HG03103 (cell line): Measurements from ENCODE around the gene PLXNA1.

ENCODE experiments used
- ATAC-seq: cut with Tn5 transposase; IDR thresholded peaks from one replicate; pipeline ENCODE4 v1.9.1; 2021; ENCODE audit warnings: low read depth; ENCODE audit not compliant: unreplicated experiment

The PLXNA1 gene

DNA sequence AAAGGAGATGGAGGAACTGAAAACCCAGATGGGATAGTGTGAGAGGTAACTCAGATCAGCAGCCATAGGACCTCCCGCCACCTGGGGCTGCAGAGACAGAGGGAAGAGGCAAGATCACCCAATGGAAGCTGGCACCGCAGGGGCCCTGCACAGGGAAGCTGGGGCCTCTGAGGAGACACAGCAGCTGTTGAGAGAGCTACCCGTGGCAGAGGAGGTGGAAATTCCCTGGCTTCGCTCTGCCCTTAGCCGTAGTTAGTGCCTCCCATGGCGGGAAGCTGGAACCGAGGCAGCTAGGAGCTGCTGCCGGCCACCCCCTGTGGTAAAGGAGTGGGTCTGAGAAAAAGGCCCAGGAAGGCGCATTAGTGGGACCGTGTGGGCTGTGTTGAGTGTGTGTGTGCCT, 18.0 kb upstream of the PLXNA1 start:
- no peak for ATAC-seq

DNA sequence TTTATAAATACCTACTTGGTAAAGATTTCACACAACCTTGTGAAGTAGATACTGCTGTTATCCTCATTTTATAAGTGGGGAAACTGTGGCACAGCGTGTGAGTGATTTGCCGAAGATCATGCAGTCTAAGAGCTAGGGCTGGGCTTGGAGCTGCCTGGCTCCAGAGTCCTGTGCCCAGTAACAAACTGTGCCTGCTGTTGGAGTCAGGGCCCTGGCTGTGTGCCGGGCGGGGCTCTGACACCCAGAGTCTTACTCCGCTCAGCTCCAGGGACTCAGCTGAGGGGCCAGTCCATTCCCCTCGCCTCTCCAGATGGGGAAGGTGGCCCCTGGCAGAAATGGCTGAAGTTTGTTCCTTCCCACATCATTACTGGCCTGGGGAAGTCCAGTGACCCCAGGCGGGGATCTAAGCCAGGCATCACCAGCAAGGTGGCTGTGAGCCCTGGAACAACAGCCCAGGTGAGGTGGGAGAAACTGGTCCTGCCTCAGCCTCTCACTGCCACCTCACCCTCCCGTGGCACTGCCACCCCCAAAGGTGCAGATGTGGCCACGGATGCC, 17.3 kb upstream of the PLXNA1 start:
- no peak for ATAC-seq

DNA sequence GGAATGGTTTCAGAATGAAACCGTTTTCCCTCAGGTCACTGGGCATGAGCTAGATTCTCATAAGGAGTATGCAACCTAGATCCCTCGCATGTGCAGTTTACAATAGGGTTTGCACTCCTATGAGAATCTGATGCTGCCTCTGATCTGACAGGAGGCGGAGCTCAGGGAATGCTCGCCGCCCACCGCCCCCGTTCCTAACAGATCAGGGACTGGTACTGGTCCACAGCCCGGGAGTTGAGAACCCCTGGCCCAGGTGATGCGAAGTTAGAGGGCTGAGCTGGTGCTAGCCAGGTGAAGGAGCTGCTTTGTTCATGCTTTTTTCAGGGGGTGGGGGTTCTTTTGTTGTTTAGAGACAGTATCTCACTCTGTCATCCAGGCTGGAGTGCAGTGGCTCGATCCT, 15.5 kb upstream of the PLXNA1 start:
- no peak for ATAC-seq

DNA sequence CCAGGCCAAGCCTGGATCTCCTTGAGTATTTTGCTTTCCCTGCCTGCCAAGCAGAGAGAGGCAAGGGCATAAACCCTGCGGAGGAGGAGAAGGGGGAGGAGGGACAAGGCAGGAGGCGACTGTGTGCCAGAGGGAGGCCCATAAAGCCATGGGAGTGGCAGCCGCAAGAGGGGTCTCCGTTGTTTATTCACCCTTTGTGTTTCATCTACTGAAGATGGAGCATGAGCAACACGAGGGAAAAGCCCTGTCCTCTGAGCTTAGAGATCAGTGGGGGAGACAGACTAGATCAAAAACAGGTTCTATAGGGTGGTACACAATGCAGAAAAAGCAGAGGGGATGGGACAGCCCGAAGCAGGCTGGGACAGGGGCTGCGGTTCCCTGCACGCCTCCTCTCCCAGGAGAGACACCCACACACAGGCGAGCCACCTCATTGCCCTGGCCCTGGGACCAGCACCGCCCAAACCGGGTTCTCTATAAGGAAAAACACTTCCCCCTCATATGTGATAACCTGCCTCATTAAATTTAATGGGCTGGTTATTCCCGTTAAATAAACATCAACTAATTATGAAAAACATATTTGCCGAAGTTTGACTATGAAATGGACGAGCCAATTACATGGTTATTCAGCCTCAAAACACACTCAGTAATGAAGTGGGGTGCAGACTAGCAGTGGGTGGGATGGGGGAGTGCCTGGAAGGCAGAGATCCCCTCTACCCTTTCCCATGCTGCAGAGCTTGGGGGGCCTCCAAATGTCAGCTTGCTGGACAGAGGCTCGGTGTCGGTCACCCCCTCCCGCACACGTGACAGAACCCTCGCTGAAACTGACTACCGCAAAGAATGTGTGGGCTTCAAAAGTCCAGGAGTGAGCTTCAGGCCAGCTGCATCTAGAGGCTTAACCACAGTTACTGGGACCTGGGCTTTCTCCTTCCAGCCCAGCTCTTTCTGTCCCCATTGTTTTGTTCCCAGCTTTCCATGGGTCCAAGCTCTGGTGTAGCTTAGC, 14.2 kb upstream of the PLXNA1 start:
- ATAC-seq: no peak

DNA sequence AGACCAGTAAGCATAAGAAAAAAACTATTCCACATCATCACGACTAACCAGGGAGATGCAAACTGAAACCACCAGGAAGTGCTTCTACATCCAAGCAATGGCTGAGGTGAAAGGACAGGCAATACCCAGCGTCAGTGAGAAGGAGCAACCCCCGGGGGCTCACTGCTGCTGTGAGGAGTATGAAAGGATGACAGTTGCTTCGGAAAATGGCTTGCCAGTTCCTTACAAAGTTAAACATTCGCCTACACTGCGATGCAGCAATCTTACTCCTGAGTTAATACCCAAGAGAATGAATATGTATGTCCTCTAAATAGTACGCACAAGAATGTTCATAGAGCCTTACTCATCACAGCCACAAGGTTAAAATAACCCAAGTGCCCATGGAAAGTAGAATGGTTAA, 13.3 kb upstream of the PLXNA1 start:
- no peak for ATAC-seq

DNA sequence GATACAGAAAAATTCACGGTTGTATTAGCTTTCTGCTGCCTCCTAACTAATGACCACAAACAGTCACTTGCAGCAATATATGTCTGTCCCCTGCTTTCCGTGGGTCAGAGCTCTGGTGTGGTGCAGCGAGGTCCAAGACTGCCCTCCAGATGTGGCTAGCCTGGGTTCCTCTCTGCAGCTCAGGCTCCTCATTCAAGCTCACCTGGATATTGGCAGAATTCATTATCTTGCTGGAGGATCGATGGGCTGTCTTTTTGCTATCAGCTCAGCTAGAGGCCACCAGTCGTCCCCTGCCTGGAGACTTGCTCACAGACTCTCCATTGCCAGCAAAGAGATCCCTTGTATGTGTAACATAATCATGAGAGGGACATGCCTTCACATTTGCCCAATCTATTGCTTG, 12.8 kb upstream of the PLXNA1 start:
- ATAC-seq: no peak

DNA sequence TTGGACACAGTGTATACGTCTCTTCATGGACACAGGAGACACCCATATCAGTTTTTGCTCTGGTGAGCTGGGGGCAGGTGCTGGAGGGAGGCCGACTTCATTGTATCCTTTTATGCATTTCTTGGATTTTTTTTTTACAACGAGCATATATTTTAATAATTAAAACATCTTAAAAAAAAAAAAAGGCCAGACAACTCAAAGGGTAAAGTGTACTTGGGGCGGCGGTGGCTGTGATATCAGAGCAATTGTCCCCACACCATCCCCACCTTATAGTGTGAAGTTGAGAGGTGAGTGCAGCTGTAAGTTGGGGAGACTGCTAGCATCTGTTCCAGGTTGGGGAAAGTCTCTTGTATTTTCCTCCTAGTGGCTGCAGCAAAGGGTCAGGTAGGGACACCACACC, 12.0 kb upstream of the PLXNA1 start:
- no peak for ATAC-seq

DNA sequence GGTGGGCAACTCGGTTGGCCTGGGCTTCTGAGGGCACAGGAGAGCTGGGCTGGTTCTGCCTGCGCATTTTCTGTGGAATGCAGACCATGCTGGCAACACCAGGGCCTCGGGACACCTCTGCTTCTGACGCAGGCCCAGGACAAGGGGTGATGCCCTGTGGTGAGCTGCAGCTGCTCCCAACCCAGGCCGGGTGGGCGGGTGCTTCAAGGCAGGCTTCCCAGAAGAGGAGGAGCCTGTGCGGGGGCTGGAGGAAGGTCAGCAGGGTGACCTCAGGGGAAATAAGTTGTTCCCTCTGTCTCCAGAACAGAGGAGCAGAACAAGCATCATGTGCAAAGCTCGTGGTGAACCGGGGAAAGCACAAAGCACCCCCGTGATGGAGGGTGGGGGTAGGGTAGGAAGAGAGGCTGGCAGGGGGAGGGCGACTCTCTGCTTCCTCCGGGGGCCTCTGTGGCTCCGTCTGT, 11.0 kb upstream of the PLXNA1 start:
- no peak for ATAC-seq

DNA sequence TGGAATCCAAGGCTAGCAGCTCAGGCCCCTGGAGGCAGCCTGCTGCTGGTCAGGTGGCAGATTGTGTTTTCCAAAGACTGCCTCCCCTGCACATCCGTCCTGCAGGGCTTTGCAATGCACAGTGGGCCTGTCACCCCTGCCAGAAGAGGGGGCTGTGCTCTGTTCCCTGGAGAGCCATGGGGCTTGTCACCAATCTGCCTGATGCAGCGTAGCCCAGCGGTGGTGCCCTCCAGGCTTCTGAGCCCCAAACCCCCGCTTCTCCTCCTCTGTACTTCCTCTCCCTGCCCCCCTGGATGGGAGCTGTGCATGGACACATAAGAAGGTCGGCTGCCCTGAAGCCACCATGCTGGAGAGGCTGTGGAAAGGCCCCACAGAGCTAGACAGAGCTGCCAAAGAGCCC, 10.0 kb upstream of the PLXNA1 start:
- ATAC-seq: no peak

DNA sequence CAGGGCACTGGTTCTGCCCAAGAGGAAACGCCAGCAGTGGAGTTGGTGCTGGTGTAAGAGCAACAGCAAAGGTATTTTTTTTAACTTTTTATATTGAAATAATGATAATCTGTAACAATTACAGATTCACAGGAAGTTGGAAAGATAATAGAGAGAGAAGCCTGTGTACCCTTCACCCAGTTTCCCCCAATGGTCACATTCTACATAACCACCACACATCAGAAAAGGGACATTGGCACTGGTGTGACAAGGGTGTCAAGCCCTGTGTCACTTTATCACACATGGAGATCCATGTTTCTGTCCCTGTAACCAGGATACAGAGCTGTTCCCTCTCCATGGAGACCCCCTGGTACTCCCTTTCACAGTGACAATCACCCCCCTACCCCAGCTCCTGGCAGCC, 9.1 kb upstream of the PLXNA1 start:
- no peak for ATAC-seq

DNA sequence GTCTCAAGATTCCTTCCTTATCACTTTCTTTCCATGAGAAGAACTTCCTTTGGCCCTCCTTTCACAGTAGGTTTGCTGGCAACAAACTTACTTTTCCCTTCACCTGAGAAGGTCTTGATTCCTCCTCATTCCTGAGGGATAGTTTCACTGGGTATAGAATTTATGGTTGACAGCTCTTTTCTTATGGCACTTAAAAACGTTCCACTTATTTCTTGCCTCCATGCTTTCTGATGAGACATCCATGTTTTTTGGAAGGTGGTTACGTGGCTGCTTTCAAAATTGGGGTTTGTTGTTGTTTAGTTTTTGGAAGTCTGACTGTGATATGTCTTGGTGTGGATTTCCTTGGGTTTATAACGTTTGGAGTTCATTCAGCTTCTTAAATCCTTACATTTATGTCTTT, 8.2 kb upstream of the PLXNA1 start:
- no peak for ATAC-seq

DNA sequence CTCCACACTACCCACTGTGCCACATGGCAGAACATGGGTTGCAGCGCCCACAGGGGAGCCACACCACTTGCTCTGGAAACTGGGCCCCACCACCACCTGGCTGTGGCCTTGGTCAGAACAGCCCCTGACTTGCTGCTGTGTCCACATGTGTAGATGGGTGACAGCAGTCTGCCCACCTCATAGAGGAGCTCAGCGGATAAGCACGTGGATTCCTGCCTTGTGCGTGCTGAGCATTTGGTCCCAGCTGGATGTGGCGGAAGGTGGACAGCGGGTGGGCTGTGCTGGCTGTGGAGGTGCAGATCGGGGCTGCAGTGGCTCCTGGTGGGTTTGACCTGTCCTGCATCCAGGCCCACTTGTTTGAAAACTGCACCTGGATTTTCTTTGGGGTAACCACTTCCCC, 6.0 kb upstream of the PLXNA1 start:
- no peak for ATAC-seq

DNA sequence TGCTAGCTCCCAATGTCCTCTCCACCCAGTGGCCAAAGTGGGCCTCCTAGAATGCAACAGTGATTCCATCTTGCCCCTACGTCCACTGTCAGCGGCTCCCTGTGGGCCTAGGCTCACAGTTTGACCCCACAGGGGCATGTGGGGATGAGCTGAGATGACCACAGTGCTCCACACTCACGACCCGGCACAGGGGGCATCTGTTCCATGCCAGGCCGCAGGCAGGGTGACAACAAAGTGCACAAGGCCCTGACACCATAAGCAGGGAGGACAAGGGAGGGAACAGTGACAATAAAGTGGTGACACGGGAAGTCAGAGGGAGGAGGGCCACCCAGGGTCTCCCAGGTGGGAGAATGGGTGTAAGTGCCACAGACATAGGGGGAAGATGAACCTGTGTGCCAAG, 5.1 kb upstream of the PLXNA1 start:
- ATAC-seq: no peak

DNA sequence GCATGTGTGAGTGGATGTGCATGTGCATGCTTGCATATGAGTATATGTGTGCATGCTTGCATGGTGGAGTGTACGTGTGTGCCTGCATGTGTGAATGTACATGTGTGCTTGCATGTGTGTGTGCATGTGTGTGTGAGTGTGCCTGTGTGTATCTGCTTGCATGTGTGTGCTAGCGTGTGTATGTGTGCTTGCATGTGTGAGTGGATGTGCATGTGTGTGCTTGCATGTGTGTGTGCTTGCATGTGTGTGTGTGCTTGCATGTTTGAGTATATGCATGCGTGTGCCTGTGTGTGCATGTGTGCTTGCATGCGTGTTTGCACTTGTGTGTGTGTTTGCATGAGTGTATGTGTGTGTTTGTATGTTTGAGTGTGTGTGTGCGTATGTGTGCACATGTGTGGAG, 4.6 kb upstream of the PLXNA1 start:
- no peak for ATAC-seq

DNA sequence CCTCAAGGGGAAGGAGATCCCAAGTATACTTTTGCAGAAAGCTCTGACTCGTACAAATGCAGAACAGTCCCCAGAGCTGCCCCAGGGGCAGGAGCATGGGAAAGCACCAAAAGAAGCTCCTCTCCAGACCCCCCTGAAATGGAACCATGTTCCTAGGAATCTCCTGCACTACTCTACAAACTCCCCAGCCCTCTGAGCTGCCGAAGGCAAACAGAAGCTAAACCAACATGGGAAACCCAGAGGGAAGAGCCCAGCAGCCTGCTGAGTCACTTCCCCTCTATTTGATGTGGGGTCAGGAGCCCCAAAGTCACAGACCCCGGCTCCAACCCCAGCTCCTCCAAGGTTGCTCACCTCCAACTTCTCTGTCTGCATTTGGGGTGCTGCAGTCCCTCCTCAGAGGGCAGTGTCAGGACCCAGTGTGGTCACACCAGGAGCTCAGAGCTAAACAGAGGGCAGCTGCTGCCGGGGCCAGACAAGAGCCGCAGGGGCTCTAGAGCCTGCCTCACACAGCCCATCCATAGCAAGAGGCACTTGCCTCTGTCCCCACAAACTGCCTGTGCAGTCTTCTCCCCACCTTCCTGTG, 3.8 kb upstream of the PLXNA1 start:
- no peak for ATAC-seq

DNA sequence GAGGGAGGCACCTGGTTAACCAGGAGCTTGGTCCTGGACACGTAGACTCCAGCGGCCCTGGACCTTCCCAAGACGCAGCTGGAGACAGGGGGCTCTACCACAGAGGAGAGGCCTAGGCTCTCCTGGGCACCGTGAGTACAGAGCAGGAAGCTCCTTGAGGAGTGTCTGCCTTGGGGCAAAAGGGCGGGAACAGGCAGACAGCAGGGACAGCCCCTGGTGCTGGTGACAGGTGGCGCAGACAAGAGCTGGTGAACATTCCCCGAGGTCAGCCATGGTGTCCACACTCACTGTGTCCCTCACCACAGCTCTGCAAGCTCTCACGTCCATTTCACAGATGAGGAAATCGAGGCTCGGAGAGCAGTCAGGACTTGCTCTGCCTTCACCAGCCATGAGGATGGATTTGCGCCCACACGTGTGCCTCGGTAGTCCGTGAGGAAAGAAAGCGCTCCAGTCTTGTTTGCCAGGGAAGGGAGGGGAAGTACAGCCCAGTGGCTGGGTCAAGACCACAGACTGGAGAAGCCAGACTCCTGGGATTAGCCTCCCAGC, 2.6 kb upstream of the PLXNA1 start:
- no peak for ATAC-seq

DNA sequence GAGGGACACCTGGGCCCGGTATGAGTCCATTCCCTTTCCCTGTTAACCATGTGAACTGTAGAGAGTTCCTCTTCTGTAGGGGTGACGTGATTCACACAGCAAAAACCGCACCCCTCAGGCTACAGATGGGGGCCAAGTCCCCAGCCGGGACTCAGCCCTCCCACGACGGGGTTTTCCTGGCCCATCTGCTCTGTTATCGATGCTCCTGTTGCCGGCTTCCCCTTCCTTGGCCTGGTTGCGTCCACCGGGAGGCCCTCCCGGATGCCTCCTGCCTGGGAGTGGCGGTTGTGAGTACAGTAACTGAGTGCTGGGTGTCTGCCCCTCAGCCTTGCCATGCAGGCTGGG, 817 bp upstream of the PLXNA1 start:
- ATAC-seq: peak; percentile 20

DNA sequence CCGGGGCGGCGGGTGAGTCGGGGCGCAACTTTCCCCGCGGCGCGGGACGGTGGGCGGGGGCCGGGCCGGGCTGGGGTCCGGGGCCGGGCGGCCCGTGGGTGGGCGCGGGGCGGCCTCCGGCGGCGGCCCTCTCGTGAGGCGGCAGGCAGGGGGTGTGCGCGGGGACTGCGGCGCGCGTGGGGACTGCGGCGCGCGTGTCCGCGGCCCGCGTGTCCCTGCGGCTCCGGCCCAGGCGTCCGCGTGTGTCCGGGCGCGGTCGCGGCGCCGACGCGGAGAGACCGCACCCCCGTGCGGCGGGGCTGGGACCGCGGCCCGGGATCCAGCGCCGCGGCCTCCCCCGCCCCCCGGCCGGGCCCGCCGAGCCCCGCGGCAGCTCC, 349 bp downstream of the PLXNA1 start:
- ATAC-seq: peak; percentile 4

DNA sequence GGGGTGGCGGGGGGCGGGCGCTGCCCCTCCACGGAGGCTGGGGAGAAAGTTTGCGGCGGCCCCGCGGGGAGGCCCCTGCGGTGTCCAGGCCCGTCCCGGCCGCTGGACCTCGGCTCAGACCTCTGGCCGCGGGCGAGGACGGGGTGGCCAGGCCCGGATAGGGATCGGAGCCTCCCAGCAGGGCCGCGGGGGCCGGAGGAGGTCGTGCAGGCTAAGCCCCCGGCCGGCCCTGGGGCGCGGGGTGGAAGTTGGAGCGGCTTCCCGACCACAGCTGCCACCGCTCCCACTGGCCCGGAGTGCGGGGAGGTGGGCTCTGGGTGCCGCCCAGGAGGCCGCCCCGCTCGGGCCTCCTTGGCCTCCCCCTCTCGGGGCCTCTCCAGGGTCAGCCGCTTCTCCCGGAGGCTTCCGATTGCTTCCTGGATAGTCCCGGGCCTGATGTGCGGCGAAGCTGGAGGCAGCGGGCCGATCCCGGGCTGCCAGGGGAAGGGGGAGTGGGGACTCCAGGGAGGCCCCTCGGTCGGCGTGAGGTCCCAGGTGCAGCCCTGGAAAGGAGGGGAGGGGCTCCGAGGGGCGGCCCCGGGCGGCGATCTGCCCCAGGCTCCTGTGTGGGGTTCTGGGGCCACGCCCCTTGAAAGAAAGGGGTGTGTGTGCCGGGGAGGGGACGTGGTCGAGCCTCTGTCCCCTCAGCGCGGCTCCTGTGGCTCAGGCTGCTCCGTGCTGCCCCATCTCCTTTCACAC, 907 bp downstream of the PLXNA1 start:
- no peak for ATAC-seq

DNA sequence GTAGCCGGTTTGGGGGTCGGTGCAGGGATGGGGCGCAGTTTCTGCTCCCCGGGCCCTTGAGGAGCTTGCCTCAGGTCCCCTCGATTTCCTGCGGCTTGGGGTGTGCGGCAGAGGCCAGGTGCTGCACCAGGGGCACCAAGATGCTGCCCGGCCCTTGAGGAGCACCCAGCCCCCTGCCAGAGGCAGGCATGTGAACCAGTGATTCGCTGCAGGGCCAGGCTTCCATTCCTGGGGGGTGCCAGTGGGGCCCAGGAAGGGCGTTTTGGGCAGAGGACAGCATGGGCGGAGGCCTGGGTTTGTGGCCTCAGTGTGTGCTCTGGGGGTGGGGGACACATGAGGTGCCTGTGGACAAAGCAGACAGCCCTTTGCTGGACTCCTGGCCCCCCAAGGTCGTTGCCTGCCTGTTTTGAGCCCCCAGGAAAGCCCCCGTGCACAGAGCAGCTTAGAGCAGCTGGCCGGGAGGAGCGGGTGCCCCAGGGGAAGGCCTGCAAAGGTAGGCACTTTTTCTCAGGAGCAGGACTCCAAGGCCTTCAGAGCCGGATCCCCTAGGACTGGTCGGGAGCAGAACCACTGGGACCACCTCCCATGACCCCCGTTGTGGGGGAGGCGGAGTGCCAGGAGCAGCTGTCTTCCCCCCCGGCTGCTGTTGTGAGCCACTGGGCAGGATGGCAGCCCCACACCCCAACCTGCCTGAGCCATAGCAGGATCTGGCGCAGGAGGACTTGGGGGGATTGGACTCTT, 1.6 kb downstream of the PLXNA1 start:
- no peak for ATAC-seq
